Right lobe of liver (tissue), 6 donors: ENCODE measurements around the gene SLC39A3. TPM values are rescaled to one million over a fixed set of nuclear protein-coding genes. Genes with fewer than 3 reads are reported as not detected.

Experiments
- ATAC-seq, 4 donors: fragments of 200-7000 bp; cut with Tn5 transposase; one replicate each; pipeline ENCODE4 v1.9.1; 2020; ENCODE audit warnings: mild to moderate bottlenecking in 4 of 4, moderate library complexity in 4 of 4
- DNase-seq, 3 donors: peaks; one replicate each; pipeline ENCODE4 v3.0.0-alpha.2; 2020
- H3K27ac ChIP-seq, 3 donors: fragments of 200-600 bp; one replicate each; pipeline ENCODE4 v1.8.0; 2022
- H3K27me3 ChIP-seq, 2 donors: fragments of 200-600 bp; one replicate each; pipeline ENCODE4 v1.8.0; 2022
- H3K36me3 ChIP-seq, 4 donors: fragments of 200-600 bp; sonication (generic) in 1 of 4; one replicate each; pipeline versions ENCODE4 v1.5.1 to v1.8.0; 2017 to 2022; ENCODE audit warnings: control low read depth in 1 of 4
- H3K4me1 ChIP-seq, 4 donors: fragments of 200-600 bp; sonication (generic) in 1 of 4; one replicate each; pipeline versions ENCODE4 v1.5.1 to v1.8.0; 2017 to 2022; ENCODE audit warnings: control low read depth in 1 of 4
- H3K4me3 ChIP-seq, 3 donors: fragments of 200-600 bp; one replicate each; pipeline ENCODE4 v1.8.0; 2022
- H3K9me3 ChIP-seq, 4 donors: fragments of 200-600 bp; sonication (generic) in 1 of 4; one replicate each; pipeline versions ENCODE4 v1.5.1 to v1.8.0; 2017 to 2022; ENCODE audit warnings: control low read depth in 1 of 4
- CTCF ChIP-seq, 4 donors: fragments of 200-600 bp in 3 of 4; fragments of 450-650 bp in 1 of 4; IDR thresholded peaks; one replicate each; pipeline versions ENCODE4 v1.5.1 to v1.8.0; 2016 to 2022; ENCODE audit warnings: antibody characterized with exemption in 4 of 4, mild to moderate bottlenecking in 2 of 4
- POLR2A ChIP-seq: fragments of 450-650 bp; IDR thresholded peaks from one replicate; pipeline ENCODE4 v1.6.1; 2017; ENCODE audit warnings: antibody characterized with exemption, mild to moderate bottlenecking
- WGBS: methylation state at CpG from one replicate; pipeline ENCODE4 v1.1.6; 2018; ENCODE audit warnings: low coverage, low lambda C conversion rate; ENCODE audit not compliant: insufficient coverage; ENCODE audit errors: missing lambda C conversion rate; 5-methylcytosine and 5-hydroxymethylcytosine counted together
- intact Hi-C, 2 donors: fragments of 100-400 bp; cut with DNase I; formaldehyde crosslinking; loops; one replicate each; pipeline versions ENCODE4 v1.11.2 to v1.14.1; 2022
- total RNA-seq, 6 experiments: library from RNA; depleted of rRNA in 2 of 6; stranded (reverse); fragments of >200 nt in 2 of 6; fragmentation: NEBNext Ultra II Directional in 3 of 6; extraction: Animal tissue kit (Norgen Biotek cat#: 25700) in 3 of 6; gene quantifications; one replicate each; pipeline versions ENCODE4 v1.1.0 to v1.2.4, GENCODE V29; 2016 to 2023
- donor health status: DM: no; HTN: yes; CAD: no.
- donor health status: DM: no; HTN: no; CAD: no.
- donor health status: DM: no; HTN: no; CAD: no.
- donor health status: DM: no; HTN: yes; CAD: no.
- donor health status: DM: no; HTN: yes; CAD: no.

SLC39A3 gene
- total RNA-seq, 6 experiments from 2014 or later = 13.5 to 29.5 (median 19.6) TPM

GRCh38 chr19:2701361-2702169 lies 38.3 kb downstream of the SLC39A3 start:
- ATAC-seq = no peak
- Histone ChIP-seq H3K4me1 (peaks cover 0 to 3% (median 0%) of the 10 kb centered on the region in 4 donors), H3K27me3 (no peaks in the 10 kb centered on the region), H3K9me3 (no peaks in the 10 kb centered on the region), H3K36me3 (no peaks in the 10 kb centered on the region), H3K4me3 (peak overlapping the region in 1 of 3 donors; percentile 60), H3K27ac (no peak overlapping the region)
- WGBS = 18% methylated on average over 9 of the region's 9 CpGs
- DNase-seq = no peak
- TF ChIP-seq CTCF (IDR thresholded peaks at IDR 0.05) (no peak), POLR2A (no peak)
- intact Hi-C loops = no loop called here

GRCh38 chr19:2700660-2701360 lies 39.0 kb downstream of the SLC39A3 start:
- Histone ChIP-seq H3K4me3 (no peak overlapping the region), H3K4me1 (peaks cover 0 to 3% (median 0%) of the 10 kb centered on the region in 4 donors), H3K27ac (no peak overlapping the region), H3K9me3 (no peaks in the 10 kb centered on the region), H3K36me3 (no peaks in the 10 kb centered on the region), H3K27me3 (no peaks in the 10 kb centered on the region)
- intact Hi-C loops = no loop called here
- WGBS = 61% methylated on average over 14 of the region's 26 CpGs
- TF ChIP-seq CTCF (IDR thresholded peaks at IDR 0.05) = no peak
- TF ChIP-seq POLR2A = no peak
- ATAC-seq (no peak), DNase-seq (no peak)

GRCh38 chr19:2699413-2700140 lies 40.2 kb downstream of the SLC39A3 start:
- Histone ChIP-seq H3K27ac (no peak overlapping the region), H3K27me3 (no peaks in the 10 kb centered on the region), H3K4me1 (peaks cover 0 to 3% (median 0%) of the 10 kb centered on the region in 4 donors), H3K4me3 (no peak overlapping the region), H3K36me3 (no peaks in the 10 kb centered on the region), H3K9me3 (no peaks in the 10 kb centered on the region)
- 80% methylated on average over 8 of the region's 15 CpGs for WGBS
- intact Hi-C loops = no loop called here
- no peak for DNase-seq
- ATAC-seq = no peak
- TF ChIP-seq CTCF (IDR thresholded peaks at IDR 0.05) (no peak), POLR2A (no peak)

DNA sequence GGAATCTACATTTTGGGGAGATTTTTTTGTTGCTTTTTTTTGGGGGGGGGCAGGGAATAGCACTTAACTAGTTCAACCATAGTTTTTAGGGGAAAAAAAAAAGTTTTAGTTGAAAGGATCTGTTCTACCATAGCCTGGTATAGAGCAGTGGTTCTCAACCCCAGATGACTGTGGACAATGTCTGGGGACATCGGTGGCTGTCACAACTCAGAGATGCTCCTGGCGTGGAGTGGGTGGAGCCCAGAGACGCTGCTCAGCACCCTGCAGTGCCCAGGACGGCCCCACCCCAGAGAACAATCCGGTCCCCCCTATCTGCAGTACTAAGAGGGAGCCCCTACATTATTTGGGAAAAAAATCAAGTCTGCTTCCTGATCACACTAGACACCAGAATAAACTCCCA lies 45.6 kb downstream of the SLC39A3 start:
- H3K4me3 ChIP-seq = no peak overlapping the region
- TF ChIP-seq CTCF (IDR thresholded peaks at IDR 0.05) (no peak), POLR2A (no peak)
- DNase-seq (no peak), ATAC-seq (no peak)
- no peaks in the 10 kb centered on the region for H3K36me3 ChIP-seq
- H3K27me3 ChIP-seq = no peaks in the 10 kb centered on the region
- WGBS = no CpG with 5 or more reads among the region's 5 CpGs
- H3K27ac ChIP-seq = no peak overlapping the region
- intact Hi-C loops = no loop called here
- no peaks in the 10 kb centered on the region for H3K9me3 ChIP-seq
- no peaks in the 10 kb centered on the region for H3K4me1 ChIP-seq
